Testis (tissue), 2 donors: Measurements from ENCODE around the gene AOC1.

Experiments
- POLR2A ChIP-seq: fragments of 450-650 bp; IDR thresholded peaks from one replicate; pipeline ENCODE4 v1.6.1; 2017; ENCODE audit warnings: antibody characterized with exemption, mild to moderate bottlenecking, moderate library complexity
- TF ChIP-seq, protein P1 (sequence below), 3 experiments: fragments of 450-650 bp in 2 of 3; fragments of 200-600 bp in 1 of 3; sonication (generic) in 1 of 3; IDR thresholded peaks; one replicate each; pipeline ENCODE4 v1.5.1; 2016 to 2019; ENCODE audit warnings: antibody characterized with exemption in 3 of 3, mild to moderate bottlenecking in 2 of 3, moderate library complexity in 1 of 3

DNA sequence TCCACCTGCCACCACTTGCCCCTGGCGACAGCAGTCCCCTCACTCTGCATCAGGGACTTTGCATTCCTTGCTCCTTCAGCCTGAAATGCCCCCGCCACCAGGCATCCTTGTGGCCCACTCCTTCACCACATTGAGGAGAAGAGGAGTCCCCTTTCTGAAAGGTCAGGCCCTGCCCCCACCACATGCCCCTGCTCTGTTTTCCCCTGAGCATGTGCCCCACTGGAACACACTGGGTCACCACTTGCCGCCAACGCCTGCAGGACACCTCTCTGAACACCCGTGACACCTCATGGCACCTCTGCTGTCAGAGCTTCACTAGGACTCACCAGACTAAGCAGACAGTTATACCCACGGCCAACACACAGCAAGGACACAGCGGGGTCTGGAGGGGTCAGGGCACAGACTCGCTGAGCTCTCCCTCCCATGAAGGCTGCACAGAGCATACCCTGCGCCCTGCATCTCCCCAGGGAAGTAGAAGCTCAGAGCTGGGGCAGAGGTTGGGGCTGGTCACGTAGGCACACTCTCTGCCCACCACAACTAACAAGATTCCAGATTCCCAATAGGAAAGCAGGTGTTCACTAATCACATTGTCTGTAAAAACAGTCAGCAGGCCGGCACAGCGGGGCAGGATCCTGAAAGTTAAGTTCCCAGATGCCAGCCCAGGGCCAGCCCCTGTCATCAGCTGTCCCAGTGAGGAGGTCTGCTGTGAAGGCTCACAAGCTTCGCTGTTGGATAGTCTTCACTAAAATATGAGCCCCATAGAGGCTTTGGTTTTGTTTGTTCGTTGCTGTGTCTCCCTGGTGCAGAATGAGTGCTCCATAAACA lies 5.8 kb upstream of the AOC1 start:
- TF ChIP-seq, protein P1, sequence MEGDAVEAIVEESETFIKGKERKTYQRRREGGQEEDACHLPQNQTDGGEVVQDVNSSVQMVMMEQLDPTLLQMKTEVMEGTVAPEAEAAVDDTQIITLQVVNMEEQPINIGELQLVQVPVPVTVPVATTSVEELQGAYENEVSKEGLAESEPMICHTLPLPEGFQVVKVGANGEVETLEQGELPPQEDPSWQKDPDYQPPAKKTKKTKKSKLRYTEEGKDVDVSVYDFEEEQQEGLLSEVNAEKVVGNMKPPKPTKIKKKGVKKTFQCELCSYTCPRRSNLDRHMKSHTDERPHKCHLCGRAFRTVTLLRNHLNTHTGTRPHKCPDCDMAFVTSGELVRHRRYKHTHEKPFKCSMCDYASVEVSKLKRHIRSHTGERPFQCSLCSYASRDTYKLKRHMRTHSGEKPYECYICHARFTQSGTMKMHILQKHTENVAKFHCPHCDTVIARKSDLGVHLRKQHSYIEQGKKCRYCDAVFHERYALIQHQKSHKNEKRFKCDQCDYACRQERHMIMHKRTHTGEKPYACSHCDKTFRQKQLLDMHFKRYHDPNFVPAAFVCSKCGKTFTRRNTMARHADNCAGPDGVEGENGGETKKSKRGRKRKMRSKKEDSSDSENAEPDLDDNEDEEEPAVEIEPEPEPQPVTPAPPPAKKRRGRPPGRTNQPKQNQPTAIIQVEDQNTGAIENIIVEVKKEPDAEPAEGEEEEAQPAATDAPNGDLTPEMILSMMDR (IDR thresholded peaks at IDR 0.05): no peak
- no peak for TF ChIP-seq POLR2A
